SK-N-MC (cell line): ENCODE results near the gene TTBK2.

ENCODE experiments used
- DNase-seq: peaks from one replicate; pipeline ENCODE4 v3.0.0-alpha.2; 2011; ENCODE audit warnings: low read depth, low spot score
- H3K27ac ChIP-seq: fragments of 200-600 bp; sonication (generic); 2 replicates; pipeline ENCODE4 v1.5.1; 2016; ENCODE audit warnings: mixed run types
- H3K36me3 ChIP-seq: fragments of 200-600 bp; sonication (generic); 2 replicates; pipeline ENCODE4 v1.6.1; 2017; ENCODE audit warnings: antibody characterized with exemption, low read length, mixed read lengths; ENCODE audit not compliant: insufficient read depth
- H3K4me3 ChIP-seq: fragments of 200-600 bp; sonication (generic); 2 replicates; pipeline ENCODE4 v1.5.1; 2016
- H3K9ac ChIP-seq: fragments of 200-600 bp; sonication (generic); 2 replicates; pipeline ENCODE4 v1.8.0; 2017; ENCODE audit warnings: mixed run types, mixed read lengths; ENCODE audit not compliant: insufficient read length
- H3K9me3 ChIP-seq: fragments of 200-600 bp; sonication (generic); 2 replicates; pipeline ENCODE4 v1.6.1; 2017; ENCODE audit warnings: low read depth, mild to moderate bottlenecking, antibody characterized with exemption, low read length, moderate library complexity, mixed read lengths
- EZH2 ChIP-seq: fragments of 200-600 bp; sonication (generic); IDR thresholded peaks from one replicate; pipeline ENCODE4 v1.6.1; 2017; ENCODE audit warnings: antibody characterized with exemption
- FOXP2 ChIP-seq: optimal IDR thresholded peaks from 2 replicates; pipeline ENCODE3; 2011; ENCODE audit warnings: mild to moderate bottlenecking, moderate library complexity; ENCODE audit not compliant: insufficient read depth; ENCODE audit errors: extremely low read length, control extremely low read depth
- POLR2AphosphoS5 ChIP-seq: IDR thresholded peaks from 2 replicates; pipeline ENCODE4 v1.6.1; 2012; ENCODE audit warnings: mild to moderate bottlenecking, low read depth, low read length, borderline replicate concordance

Gene TTBK2

GRCh38 chr15:42695527-42696071, 225.0 kb downstream of the TTBK2 start:
- DNase-seq = no peak
- Histone ChIP-seq H3K27ac (no peak overlapping the region), H3K9ac (no peak overlapping the region), H3K9me3 (peaks cover 2% of the 10 kb centered on the region; the same call in 1 of the 2 replicates), H3K4me3 (no peak overlapping the region), H3K36me3 (peaks cover 9% of the 10 kb centered on the region)
- TF ChIP-seq POLR2AphosphoS5 (no peak), FOXP2 (no peak), EZH2 (no peak)

GRCh38 chr15:42694398-42694797, 226.2 kb downstream of the TTBK2 start:
- H3K9me3 ChIP-seq = no peaks in the 10 kb centered on the region
- TF ChIP-seq EZH2 = no peak
- no peak for TF ChIP-seq POLR2AphosphoS5
- TF ChIP-seq FOXP2 = no peak
- DNase-seq = no peak
- no peaks in the 10 kb centered on the region for H3K36me3 ChIP-seq
- H3K27ac ChIP-seq = no peak overlapping the region
- no peak overlapping the region for H3K9ac ChIP-seq
- no peak overlapping the region for H3K4me3 ChIP-seq

GRCh38 chr15:42693942-42694341, 226.6 kb downstream of the TTBK2 start:
- Histone ChIP-seq H3K4me3 (no peak overlapping the region), H3K9ac (no peak overlapping the region), H3K27ac (no peak overlapping the region), H3K36me3 (no peaks in the 10 kb centered on the region), H3K9me3 (no peaks in the 10 kb centered on the region)
- no peak for DNase-seq
- TF ChIP-seq EZH2 (no peak), POLR2AphosphoS5 (no peak)

GRCh38 chr15:42693496-42693895, 227.1 kb downstream of the TTBK2 start:
- H3K27ac ChIP-seq = no peak overlapping the region
- H3K9ac ChIP-seq = no peak overlapping the region
- DNase-seq = no peak
- TF ChIP-seq POLR2AphosphoS5 (no peak), EZH2 (no peak), FOXP2 (no peak)
- H3K9me3 ChIP-seq = no peaks in the 10 kb centered on the region
- H3K36me3 ChIP-seq = no peaks in the 10 kb centered on the region
- no peak overlapping the region for H3K4me3 ChIP-seq

GRCh38 chr15:42692997-42693396, 227.6 kb downstream of the TTBK2 start:
- no peaks in the 10 kb centered on the region for H3K9me3 ChIP-seq
- no peak for DNase-seq
- no peaks in the 10 kb centered on the region; the same call in 1 of the 2 replicates for H3K36me3 ChIP-seq
- H3K9ac ChIP-seq = no peak overlapping the region
- H3K4me3 ChIP-seq = no peak overlapping the region
- no peak overlapping the region for H3K27ac ChIP-seq
- TF ChIP-seq FOXP2 = no peak
- no peak for TF ChIP-seq EZH2
- TF ChIP-seq POLR2AphosphoS5 = no peak

- H3K27ac ChIP-seq = no peak overlapping the region
- no peak overlapping the region for H3K9ac ChIP-seq
- DNase-seq = no peak
- TF ChIP-seq EZH2 = no peak
- TF ChIP-seq POLR2AphosphoS5 = no peak
- no peak for TF ChIP-seq FOXP2
- H3K4me3 ChIP-seq = no peak overlapping the region
- no peaks in the 10 kb centered on the region for H3K9me3 ChIP-seq
- no peaks in the 10 kb centered on the region; the same call in 1 of the 2 replicates for H3K36me3 ChIP-seq
Measured at GRCh38 chr15:42692536-42692935, 228.0 kb downstream of the TTBK2 start.

- no peaks in the 10 kb centered on the region for H3K9me3 ChIP-seq
- H3K36me3 ChIP-seq = peaks cover 5% of the 10 kb centered on the region; the same call in 1 of the 2 replicates
- H3K4me3 ChIP-seq = no peak overlapping the region
- H3K27ac ChIP-seq = no peak overlapping the region
- TF ChIP-seq POLR2AphosphoS5 = no peak
- H3K9ac ChIP-seq = no peak overlapping the region
- DNase-seq = no peak
Measured at GRCh38 chr15:42691770-42692169, 228.8 kb downstream of the TTBK2 start.

DNA sequence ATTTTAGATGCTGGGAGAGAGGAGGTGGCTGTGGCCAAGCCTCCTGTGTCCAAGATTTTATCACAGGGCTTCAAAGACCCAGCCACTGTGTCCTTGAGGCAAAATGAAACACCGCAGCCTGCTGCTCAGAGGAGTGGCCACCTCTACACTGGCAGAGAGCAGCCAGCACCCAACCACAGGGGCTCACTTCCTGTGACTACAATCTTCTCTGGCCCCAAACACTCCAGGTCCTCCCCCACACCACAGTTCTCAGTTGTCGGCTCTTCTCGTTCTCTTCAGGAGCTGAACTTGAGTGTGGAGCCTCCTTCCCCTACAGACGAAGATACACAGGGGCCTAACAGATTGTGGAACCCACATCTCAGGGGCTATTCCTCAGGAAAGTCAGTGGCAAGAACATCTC, 229.3 kb downstream of the TTBK2 start:
- Histone ChIP-seq H3K4me3 (no peak overlapping the region), H3K36me3 (peaks cover 7% of the 10 kb centered on the region; the same call in 1 of the 2 replicates), H3K27ac (no peak overlapping the region), H3K9me3 (no peaks in the 10 kb centered on the region), H3K9ac (no peak overlapping the region)
- TF ChIP-seq EZH2 = no peak
- TF ChIP-seq POLR2AphosphoS5 = no peak
- no peak for TF ChIP-seq FOXP2
- DNase-seq = no peak
